Keratinocyte (primary cell): Measurements from ENCODE around the gene ARPC1A. TPM values are rescaled to one million over a fixed set of nuclear protein-coding genes. Genes with fewer than 3 reads are reported as not detected.
"Not testable (repeated sequence)": the region's sequence is repeated elsewhere in the genome, so short reads cannot be mapped to it uniquely, and the experiment has no call there.

ENCODE experiments used
- DNase-seq: peaks from one replicate; pipeline ENCODE4 v3.0.0-alpha.2; 2011; ENCODE audit warnings: low read depth, missing footprints, low spot score
- FAIRE-seq: peaks from 2 replicates; lab custom pipeline; 2011; peaks lifted over from hg19 to GRCh38; lab: Jason Lieb, UNC
- H2AFZ ChIP-seq: 2 replicates; pipeline ENCODE4 v1.6.0; 2012; ENCODE audit warnings: low read length, control low read depth, inconsistent platforms; ENCODE audit not compliant: control insufficient read depth
- H3K27ac ChIP-seq: 2 replicates; pipeline ENCODE4 v1.5.1; 2011; ENCODE audit warnings: low read length; ENCODE audit not compliant: control insufficient read depth, insufficient read depth
- H3K27me3 ChIP-seq: 3 replicates; pipeline ENCODE4 v1.6.0; 2011; ENCODE audit warnings: low read length; ENCODE audit not compliant: control insufficient read depth, insufficient read depth; ENCODE audit errors: extremely low read depth
- H3K36me3 ChIP-seq, 2 experiments: 2 replicates in 1 of 2; 3 replicates in 1 of 2; pipeline ENCODE4 v1.5.1; 2011; ENCODE audit warnings: low read length in 2 of 2, mild to moderate bottlenecking in 1 of 2; ENCODE audit not compliant: control insufficient read depth in 2 of 2, insufficient read depth in 2 of 2; ENCODE audit errors: extremely low read depth in 1 of 2
- H3K4me1 ChIP-seq: 3 replicates; pipeline ENCODE4 v1.5.1; 2011; ENCODE audit warnings: low read length; ENCODE audit not compliant: control insufficient read depth, insufficient read depth; ENCODE audit errors: extremely low read depth
- H3K4me2 ChIP-seq: 3 replicates; pipeline ENCODE4 v1.6.0; 2011; ENCODE audit warnings: low read depth, low read length; ENCODE audit not compliant: control insufficient read depth, insufficient read depth; ENCODE audit errors: extremely low read depth
- H3K4me3 ChIP-seq, 3 experiments: fragments of 200-600 bp in 1 of 3; sonication (generic) in 1 of 3; 2 replicates in 2 of 3; 3 replicates in 1 of 3; pipeline ENCODE4 v1.5.1; 2011 to 2016; ENCODE audit warnings: low read length in 3 of 3, mild to moderate bottlenecking in 3 of 3, control low read depth in 2 of 3, inconsistent platforms in 1 of 3, low read depth in 1 of 3, mixed read lengths in 1 of 3, mixed run types in 1 of 3, moderate library complexity in 1 of 3; ENCODE audit not compliant: control insufficient read depth in 2 of 3, insufficient read depth in 2 of 3; ENCODE audit errors: extremely low read depth in 1 of 3
- H3K79me2 ChIP-seq: 2 replicates; pipeline ENCODE4 v1.6.0; 2012; ENCODE audit warnings: low read length; ENCODE audit not compliant: control insufficient read depth, insufficient read depth
- H3K9ac ChIP-seq: 3 replicates; pipeline ENCODE4 v1.6.0; 2011; ENCODE audit warnings: low read length; ENCODE audit not compliant: control insufficient read depth, insufficient read depth; ENCODE audit errors: extremely low read depth
- H3K9me1 ChIP-seq: 3 replicates; pipeline ENCODE4 v1.6.0; 2011; ENCODE audit warnings: low read length; ENCODE audit not compliant: control insufficient read depth, insufficient read depth; ENCODE audit errors: extremely low read depth
- H3K9me3 ChIP-seq: 2 replicates; pipeline ENCODE4 v1.5.1; 2012; ENCODE audit warnings: low read depth, low read length; ENCODE audit not compliant: control insufficient read depth
- H4K20me1 ChIP-seq: 3 replicates; pipeline ENCODE4 v1.6.0; 2011; ENCODE audit warnings: low read length; ENCODE audit not compliant: control insufficient read depth, insufficient read depth; ENCODE audit errors: extremely low read depth
- EZH2 ChIP-seq: IDR thresholded peaks from one replicate; pipeline ENCODE4 v1.6.1; 2012; ENCODE audit warnings: inconsistent platforms, mild to moderate bottlenecking, low read length, moderate library complexity
- dilution Hi-C: fragments of 300-500 bp; cut with MboI; formaldehyde crosslinking; loops from one replicate; pipeline ENCODE4 v1.7.0; 2020; ENCODE audit warnings: low sequenced_read_pairs; ENCODE audit not compliant: extremely low pct_ligation_motif_present
- polyA plus RNA-seq, 5 experiments: library from polyadenylated mRNA; depleted of rRNA in 3 of 5; stranded (reverse) in 3 of 5; stranded (forward) in 1 of 5; unstranded in 1 of 5; fragments of >200 nt; gene quantifications; 1 replicate in 1 of 5; 2 replicates in 3 of 5; 3 replicates in 1 of 5; pipeline versions ENCODE4 v1.2.1 to v1.2.3, GENCODE V29; 2011 to 2012; ENCODE audit warnings: missing spikeins in 2 of 5, low read depth in 1 of 5, low replicate concordance in 1 of 5
- TF ChIP-seq, protein P1 (sequence below), 3 experiments: IDR thresholded peaks in 1 of 3; conservative IDR thresholded peaks in 1 of 3; optimal IDR thresholded peaks in 1 of 3; 2 replicates in 2 of 3; 3 replicates in 1 of 3; pipeline versions ENCODE3 to v1.5.1; 2011; ENCODE audit warnings: low read length in 3 of 3, mild to moderate bottlenecking in 3 of 3, moderate library complexity in 2 of 3, control low read depth in 1 of 3, inconsistent platforms in 1 of 3; ENCODE audit not compliant: insufficient read depth in 2 of 3; ENCODE audit errors: extremely low read depth in 1 of 3

The ARPC1A gene
- polyA plus RNA-seq, 1 donor (not counting 4 experiments of a cell fraction or from before 2014, with no cell fraction given), result 133 TPM

DNA sequence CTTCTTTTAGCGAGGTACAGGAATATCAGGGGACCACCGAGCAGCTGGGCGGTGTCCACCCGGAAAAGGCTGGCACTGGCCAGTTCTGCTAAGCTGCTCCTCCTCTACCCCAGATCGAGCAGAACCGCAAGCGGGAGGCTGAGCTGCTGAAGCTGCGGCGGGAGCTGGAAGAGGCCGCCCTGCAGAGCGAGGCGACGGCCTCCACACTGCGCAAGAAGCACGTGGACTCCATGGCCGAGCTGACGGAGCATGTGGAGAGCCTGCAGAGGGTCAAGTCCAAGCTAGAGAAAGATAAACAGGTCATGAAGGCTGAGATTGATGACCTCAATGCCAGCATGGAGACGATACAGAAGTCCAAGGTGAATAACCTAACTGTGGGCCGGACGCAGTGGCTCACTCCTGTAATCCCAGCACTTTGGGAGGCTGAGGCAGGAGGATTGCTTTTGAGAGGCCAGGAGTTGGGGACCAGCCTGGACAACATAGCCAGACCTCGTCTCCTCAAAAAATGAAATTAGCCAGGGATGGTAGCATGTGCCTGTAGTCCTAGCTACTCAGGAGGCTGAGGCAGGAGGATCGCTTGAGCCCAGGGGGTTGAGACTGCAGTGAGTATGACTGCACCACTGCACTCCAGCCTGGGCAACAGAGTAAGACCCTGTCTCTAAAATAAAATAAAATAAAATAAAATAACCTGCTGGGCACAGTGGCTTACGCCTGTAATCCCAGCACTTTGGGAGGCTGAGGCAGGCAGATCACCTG lies 37.7 kb upstream of the ARPC1A start:
- Histone ChIP-seq H3K4me1 (no peaks in the 10 kb centered on the region), H3K9ac (no peak overlapping the region), H3K9me3 (no peaks in the 10 kb centered on the region), H2AFZ (no peak overlapping the region), H4K20me1 (no peaks in the 10 kb centered on the region), H3K9me1 (no peaks in the 10 kb centered on the region), H3K27ac (no peak overlapping the region), H3K4me3 (no peak overlapping the region), H3K27me3 (no peaks in the 10 kb centered on the region), H3K4me2 (no peak overlapping the region), H3K79me2 (no peaks in the 10 kb centered on the region), H3K36me3 (no peaks in the 10 kb centered on the region)
- dilution Hi-C loops, result no loop called here
- FAIRE-seq (no peak), DNase-seq (no peak)
- TF ChIP-seq, protein P1, sequence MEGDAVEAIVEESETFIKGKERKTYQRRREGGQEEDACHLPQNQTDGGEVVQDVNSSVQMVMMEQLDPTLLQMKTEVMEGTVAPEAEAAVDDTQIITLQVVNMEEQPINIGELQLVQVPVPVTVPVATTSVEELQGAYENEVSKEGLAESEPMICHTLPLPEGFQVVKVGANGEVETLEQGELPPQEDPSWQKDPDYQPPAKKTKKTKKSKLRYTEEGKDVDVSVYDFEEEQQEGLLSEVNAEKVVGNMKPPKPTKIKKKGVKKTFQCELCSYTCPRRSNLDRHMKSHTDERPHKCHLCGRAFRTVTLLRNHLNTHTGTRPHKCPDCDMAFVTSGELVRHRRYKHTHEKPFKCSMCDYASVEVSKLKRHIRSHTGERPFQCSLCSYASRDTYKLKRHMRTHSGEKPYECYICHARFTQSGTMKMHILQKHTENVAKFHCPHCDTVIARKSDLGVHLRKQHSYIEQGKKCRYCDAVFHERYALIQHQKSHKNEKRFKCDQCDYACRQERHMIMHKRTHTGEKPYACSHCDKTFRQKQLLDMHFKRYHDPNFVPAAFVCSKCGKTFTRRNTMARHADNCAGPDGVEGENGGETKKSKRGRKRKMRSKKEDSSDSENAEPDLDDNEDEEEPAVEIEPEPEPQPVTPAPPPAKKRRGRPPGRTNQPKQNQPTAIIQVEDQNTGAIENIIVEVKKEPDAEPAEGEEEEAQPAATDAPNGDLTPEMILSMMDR (optimal IDR thresholded peaks at IDR 0.05 in 1 of 3, IDR thresholded peaks at IDR 0.05 in 1 of 3, conservative IDR thresholded peaks at IDR 0.05 in 1 of 3; ENCODE audit: extremely low read depth in 1 of 3, insufficient read depth in 2 of 3, low read length in 3 of 3), result no peak
- no peak for TF ChIP-seq EZH2

DNA sequence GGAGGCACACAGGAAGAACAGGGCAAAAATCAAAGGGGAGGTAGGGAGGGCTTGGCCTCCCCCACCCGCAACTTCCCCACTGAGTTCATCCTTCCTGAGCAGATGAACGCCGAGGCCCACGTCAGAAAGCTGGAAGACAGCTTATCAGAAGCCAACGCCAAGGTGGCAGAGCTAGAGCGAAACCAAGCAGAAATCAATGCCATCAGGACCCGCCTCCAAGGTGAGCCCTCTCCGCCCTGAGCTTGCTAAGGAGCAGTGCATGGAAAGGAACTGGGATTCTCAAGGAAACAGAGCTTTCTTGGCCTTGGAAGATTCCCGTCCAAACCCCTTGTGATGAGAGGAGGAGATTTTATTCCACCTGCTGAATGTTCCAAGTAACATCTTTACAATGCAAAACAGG lies 36.5 kb upstream of the ARPC1A start:
- Histone ChIP-seq H3K9me3 (no peaks in the 10 kb centered on the region), H3K4me2 (no peak overlapping the region), H3K79me2 (no peaks in the 10 kb centered on the region), H3K9ac (no peak overlapping the region), H3K4me3 (no peak overlapping the region), H3K9me1 (no peaks in the 10 kb centered on the region), H3K36me3 (no peaks in the 10 kb centered on the region), H3K27me3 (no peaks in the 10 kb centered on the region), H3K27ac (no peak overlapping the region), H2AFZ (no peak overlapping the region), H4K20me1 (no peaks in the 10 kb centered on the region), H3K4me1 (no peaks in the 10 kb centered on the region)
- TF ChIP-seq, protein P1 (optimal IDR thresholded peaks at IDR 0.05 in 1 of 3, IDR thresholded peaks at IDR 0.05 in 1 of 3, conservative IDR thresholded peaks at IDR 0.05 in 1 of 3; ENCODE audit: extremely low read depth in 1 of 3, insufficient read depth in 2 of 3, low read length in 3 of 3), result no peak
- no peak for TF ChIP-seq EZH2
- DNase-seq, result no peak
- dilution Hi-C loops, result no loop called here
- FAIRE-seq, result no peak

DNA sequence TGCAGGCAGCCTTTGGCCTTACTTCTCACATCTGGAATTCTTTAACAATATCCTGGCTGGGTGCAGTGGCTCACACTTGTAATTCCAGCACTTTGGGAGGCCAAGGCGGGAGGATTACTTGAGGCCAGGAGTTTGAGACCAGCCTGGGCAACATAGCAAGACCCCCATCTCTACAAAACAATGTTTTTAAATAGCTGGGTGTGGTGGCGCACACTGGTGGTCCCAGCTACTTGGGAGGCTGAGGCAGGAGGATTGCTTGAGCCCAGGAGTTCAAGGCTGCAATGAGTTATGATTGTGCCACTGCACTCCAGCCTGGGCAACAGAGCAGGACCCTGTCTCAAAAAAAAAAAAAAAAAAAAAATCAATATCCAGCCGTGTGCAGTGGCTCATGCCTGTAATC lies 35.5 kb upstream of the ARPC1A start:
- H3K4me3 ChIP-seq, H3K4me1 ChIP-seq, H3K9me3 ChIP-seq, H2AFZ ChIP-seq, H3K9me1 ChIP-seq, H3K9ac ChIP-seq, FAIRE-seq, H3K79me2 ChIP-seq, H4K20me1 ChIP-seq, DNase-seq, H3K27me3 ChIP-seq, H3K27ac ChIP-seq, H3K4me2 ChIP-seq, H3K36me3 ChIP-seq, dilution Hi-C loops: not testable (repeated sequence)
